GM18909 (cell line): ENCODE data around the gene IER5L.
"Not testable (repeated sequence)": the region's sequence is repeated elsewhere in the genome, so short reads cannot be mapped to it uniquely, and the experiment has no call there.

Experiments used
- ATAC-seq: cut with Tn5 transposase; IDR thresholded peaks from one replicate; pipeline ENCODE4 v1.9.1; 2021; ENCODE audit warnings: mild to moderate bottlenecking; ENCODE audit not compliant: unreplicated experiment, poor library complexity

IER5L gene

DNA sequence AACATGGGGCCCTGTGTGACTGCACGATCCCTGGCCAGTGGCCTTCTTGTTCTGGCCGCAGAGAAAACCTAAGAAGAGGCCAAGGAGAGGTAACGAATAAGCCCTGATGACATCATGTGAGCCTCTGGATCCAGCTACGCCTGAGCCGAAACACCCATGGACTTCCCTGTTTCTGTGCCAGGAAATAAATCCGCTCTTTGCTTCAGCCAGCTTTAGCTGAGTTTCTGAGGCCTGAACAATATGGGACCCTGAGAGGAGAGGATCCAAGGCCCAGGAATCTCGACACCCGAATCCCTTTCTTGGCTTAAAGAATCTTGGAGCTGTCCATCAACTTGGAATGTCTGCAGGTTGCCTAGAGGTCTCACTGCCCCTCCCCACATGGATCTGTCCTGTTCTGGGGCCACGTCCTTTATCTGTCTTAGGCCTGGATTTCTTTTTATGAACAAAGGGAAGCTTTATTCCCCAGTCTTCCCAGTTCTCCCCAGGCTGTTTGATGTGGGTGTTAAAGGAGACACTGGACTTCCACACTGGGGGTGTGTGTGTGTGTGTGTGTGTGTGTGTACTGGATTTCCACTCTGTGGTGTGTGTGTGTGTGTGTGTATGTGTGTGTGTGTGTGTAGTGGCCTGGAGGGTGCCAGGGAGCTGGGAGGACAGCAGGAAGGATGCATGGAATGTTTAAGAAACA, 13.7 kb downstream of the IER5L start:
- ATAC-seq: no peak

DNA sequence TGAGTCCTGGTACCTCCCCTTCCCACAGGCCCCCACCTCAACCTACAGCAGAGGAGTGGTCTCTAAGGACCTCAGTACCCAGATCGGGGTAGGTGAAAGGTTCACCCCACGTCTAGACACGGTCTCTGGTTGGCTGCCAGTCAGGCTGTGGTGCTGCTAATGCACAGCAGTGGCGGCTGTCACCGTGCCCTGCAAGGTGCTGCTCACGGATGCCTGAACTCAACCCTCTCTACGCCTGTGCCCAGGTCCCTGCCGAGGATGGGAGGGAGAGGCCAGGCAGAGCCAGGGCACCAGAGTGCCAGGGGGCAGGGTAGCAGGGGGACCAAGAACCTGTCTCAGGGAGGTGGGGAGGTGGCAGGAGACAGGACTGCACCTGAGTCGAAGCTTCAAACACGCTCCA, 14.3 kb downstream of the IER5L start:
- no peak for ATAC-seq

DNA sequence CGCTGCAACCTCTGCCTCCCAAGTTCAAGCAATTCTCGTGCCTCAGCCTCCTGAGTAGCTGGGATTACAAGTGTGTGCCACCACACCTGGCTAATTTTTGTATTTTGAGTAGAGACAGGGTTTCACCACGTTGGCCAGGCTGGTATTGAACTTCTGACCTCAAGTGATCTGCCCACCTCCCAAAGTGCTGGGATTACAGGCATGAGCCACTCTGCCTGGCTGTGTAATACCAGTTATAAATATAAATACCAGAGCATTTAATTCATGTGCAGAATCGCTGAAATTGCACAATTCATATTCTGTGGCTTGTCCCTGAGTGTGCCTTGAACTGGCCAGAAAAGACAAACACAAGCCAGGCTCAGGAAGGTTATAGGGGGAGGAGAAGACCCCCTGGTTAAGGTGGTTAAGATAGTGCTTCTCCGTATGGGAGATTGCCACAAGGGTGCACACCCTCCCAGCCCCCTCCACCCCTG, 14.8 kb downstream of the IER5L start:
- ATAC-seq: not testable (repeated sequence)

DNA sequence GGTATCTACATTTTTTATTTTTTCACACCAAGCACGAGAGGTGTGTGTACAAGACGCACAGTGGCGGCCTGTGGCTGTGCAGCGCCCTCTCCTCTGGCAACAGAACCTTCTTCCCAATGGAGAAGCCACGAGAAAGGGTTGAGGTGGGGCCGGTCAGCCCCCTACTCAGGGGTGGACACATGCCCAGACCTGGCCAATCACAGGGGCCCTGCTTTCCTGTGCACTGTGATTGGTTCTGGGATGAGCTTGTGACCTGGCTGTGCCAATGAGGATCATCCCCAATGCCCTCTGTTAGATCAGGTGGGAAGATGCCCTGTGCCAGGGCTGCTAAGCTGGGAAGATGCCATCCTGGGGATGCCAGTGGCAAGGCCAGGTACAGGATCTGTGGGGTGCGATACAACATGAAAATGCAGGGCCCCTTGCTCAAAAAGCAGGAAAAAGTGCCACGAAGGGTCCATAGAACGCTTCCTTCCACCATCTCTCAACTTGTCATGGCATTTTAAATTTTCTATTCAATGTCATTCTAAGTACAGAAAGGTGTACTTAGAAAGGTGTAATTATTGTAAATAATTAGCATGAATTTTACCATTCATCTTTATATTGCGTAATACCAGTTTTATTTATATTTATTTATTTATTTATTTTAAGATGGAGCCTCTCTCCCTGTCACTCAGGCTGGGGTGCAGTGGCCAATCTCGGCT, 15.4 kb downstream of the IER5L start:
- no peak for ATAC-seq

DNA sequence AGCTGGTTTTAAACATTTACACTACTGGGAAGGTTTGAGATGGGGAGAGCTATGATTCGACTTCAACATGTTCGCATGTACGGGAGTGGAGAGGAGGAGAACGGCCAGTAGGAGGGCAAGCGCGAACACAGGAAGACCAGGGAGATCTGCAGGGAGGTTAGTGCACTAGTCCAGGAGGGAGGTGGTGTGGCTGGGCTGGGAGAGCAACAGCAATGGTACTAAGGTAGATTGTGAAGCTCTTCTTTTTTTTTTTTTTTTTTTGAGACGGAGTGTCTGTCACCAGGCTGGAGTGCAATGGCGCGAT, 16.6 kb downstream of the IER5L start:
- ATAC-seq: no peak

DNA sequence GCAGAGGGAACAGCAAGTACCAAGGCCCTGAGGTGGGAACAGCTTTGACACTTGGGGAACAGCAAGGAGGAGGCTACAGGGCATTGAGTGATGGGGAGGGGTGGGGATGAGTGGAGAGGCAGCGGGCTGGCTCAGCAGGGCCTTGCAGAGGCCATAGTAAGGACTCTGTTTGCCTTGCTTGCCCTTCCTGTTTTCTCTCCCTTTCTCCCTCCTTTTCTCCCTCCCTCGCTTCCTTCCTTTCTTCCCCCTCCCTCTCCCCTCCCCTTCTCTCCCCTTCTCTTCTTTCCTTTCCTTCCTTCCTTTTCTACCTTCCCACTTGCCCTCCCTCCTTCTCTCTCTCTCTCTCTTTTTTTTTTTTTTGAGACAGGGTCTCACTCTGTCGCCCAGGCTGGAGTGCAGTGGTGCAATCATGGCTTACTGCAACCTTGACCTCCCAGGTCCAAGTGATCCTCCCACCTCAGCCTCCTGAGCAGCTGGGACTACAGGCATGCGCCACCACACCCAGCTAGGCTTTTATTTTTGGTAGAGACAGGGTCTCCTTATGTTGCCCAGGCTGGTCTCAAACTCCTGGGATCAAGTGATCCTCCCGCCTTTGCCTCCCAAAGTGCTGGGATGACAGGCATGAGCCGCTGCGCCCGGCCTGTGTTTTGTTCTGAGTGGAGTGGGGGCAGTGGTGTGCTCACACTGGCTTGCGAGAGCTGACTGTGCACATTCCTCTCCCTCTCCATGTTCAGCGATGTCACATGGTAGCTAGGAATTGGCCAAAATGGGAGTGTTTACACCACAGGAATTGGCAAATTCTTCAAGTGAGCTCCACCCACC, 17.1 kb downstream of the IER5L start:
- ATAC-seq: no peak

DNA sequence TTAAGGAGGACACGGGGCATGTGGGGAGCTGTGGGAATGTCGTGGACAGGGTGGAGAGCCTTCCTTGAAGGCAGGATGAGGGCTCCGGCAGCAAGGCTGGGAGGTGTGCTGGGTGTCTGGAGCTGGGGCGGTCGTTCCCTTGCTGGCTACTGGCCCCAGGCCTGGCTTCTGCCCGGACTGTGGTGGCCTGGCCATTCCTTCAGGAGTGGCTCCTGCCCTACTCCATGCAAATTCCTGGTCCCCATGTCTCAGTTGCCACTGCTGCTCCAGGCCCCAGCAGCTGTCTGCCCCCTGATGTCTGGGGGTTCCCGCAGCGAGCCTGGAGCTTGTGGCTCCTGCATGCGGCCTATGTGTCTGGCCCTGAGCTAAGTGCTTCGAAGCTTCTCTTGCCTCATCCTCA, 21.9 kb downstream of the IER5L start:
- ATAC-seq: no peak

DNA sequence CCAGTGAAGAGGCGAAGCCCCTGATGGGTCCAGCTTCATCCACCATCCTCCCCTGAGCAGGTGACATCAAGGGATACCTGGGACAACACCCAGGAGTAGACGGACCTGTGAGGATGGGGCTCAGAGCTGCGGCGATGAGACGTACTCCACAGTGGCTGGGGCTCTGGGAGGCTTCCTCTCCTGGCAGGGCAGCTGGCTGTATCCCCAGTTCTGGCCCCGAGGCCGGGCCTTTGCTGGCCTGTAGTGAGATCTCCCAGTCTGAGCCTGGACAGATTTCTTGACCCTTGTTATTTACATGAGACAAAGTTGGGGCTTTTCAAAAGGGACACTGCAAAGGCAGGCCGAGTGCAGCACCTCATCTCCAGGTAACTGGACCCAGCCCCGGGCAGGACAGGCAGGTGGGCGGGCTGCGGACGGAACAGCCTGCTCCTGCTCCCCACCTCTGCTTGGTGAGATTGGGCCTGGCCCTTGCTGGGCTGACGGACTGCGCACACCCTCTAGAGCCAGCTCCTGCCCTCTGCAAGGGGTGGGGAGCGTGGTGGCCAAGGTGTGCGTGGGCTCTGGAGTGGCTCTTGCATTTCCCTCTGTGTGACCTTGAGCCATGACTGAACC, 23.1 kb downstream of the IER5L start:
- no peak for ATAC-seq

DNA sequence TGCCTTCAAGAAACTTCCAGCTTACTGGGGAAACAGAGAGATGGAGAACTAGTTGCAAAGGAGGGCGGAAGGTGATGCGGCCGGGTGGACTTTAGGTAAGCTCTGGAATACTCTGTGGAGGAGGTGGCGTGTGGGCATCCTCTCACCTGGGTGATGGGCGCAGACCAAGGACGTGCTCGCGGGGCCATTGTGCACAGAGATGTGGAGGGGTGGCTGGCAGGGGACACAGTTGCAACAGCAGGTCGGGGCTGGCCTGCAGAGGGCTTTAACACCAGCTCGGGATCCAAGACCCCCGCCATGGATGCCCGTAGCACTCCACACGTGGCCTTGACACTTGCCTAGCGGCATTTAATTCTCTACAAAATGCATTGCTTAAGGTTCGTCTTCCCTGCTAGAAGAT, 26.6 kb downstream of the IER5L start:
- ATAC-seq: no peak

DNA sequence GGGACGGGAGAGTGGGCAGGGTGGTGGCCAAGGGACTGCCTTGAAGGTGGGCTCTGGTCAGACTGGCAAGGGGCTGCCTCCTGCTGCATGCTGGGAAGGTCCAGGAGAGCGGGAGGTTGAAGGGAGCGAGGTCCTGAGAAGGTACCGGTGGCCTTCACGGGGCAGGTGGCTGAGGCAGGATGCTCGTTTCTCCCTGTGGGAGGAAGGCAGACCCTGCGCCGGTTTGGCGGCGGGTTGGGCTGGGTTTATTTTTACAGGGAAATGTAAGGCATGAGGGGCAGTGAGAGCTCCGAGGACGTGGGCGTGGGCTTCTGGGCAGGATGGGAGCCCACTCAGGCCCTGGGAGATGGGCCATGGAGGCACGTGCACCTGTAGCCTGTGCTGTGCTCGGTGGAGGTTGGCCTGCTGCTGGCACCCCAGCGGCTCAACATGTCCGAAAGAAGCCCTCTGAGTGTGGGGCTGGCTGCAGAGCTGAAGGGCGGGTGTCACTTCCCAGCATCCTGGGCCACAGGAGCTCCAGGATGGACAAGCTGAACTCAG, 27.3 kb downstream of the IER5L start:
- no peak for ATAC-seq

DNA sequence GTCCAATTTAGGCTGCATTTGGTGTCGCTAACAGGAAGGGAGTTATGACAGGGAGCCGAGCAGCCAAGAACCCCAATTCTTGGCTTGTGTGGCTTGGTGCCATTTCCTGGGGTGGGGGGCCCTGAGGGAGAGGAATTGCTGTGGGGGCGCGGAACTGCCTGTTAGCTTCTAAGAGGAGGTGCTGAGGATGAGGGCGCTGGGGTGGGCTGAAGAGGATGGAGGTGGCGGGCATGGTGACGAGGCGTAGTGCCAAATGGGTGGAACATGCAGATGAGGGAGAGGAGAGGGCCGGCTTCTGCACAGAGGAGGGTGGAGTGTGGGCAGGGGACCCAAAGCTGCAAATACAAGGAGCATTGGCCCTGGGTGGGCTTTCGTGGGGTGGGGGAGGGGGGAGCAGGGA, 27.9 kb downstream of the IER5L start:
- no peak for ATAC-seq

DNA sequence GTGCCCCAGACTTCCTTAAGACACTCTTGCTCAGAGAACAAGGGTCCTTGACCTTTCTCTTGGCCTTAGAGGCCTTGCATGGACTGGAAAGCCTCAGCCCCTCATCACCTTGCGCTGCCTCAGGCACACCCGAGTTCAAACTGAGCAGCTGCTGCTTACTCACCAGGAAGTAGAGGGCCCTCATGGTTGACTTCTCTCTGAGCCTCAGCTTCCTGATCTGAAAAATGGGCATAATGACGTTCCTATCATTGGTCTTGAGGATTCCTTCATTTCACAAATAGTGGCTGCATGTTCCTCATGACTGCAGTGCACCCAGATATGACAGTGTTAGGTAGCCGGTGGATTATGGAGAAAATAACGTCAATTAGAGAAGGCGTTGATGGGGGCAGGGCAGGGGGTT, 28.6 kb downstream of the IER5L start:
- ATAC-seq: no peak

DNA sequence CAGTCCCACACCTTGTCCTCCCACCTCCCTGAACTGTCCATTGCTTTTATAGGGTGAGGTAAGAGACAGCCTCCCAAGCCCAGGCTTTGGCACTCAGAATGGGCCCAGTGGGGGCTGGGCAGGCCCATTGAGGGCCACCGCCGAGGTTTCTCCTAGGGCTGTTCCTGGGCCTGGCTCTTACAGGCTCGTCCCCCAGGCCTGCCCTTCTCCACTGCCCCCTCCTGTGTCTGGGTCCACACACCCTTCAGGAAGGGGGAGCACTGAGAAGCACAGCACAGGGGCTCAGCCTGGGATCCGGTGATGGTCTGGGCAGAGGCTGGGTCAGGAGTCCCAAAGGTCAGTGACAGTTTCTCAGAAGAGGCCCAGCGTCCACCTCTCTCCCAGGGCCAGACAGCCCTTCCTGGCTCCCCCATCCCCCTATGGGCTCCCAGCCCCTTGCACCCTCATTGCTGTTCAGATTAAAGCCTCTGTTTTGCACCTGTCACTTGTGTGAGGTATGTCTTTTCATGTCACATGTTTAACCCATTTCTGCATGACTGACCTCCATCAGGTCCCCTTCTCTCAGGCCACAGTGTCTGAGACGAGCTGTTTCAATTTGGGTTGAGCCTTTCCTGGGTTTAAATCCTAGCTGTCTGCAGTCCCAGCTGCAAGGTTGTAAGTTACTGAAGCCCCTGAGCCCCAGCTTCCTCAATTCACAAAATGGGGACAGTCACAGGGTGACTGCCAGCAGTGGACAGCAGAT, 29.4 kb downstream of the IER5L start:
- ATAC-seq: no peak

DNA sequence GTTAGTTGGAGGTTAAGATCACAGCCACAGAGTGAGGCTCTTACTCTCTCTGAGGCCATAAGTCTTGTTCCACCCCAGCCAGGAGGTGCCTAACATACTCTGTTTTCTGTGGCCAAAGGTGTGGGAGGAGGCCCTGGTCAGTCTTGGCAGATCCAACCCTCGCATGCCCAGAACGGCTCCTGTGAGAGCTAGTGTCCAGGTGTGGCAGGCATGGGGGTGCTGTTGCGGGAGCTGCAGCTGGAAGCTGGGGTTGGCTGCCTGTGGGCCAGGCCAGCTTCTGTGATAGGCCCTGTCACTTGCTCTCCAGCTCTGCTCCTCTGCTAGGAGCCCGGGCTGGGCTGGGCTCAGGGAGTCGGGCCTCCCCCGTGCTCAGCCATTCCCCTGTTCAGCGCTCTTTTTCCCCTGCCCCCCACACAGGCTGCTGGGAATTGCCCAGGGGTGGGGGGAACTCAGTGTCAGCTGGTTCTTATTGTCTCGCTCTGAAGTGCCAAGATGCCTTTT, 31.6 kb downstream of the IER5L start:
- no peak for ATAC-seq

DNA sequence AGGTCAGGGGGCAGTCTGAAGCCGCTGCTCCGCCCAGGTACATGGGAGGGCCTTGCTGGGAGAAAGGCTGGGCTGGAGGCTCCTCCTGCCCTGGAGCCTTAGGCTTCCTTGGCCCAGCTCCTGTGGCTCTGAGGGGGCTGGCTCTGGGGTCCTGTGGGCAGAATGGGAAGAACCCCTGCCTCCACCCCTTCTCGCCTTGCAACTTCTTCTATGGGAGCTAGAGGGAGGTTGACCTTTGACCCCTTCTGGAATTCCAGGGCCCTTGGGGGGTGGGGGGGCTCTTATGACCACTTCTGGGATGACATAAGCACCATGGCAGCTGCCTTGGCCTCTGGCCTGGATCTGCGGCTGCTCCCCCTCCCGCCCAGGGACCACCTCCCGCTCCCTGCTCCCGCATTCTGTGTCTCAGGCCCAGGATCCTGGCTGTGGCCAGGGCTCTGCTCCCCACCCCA, 32.2 kb downstream of the IER5L start:
- ATAC-seq: no peak

DNA sequence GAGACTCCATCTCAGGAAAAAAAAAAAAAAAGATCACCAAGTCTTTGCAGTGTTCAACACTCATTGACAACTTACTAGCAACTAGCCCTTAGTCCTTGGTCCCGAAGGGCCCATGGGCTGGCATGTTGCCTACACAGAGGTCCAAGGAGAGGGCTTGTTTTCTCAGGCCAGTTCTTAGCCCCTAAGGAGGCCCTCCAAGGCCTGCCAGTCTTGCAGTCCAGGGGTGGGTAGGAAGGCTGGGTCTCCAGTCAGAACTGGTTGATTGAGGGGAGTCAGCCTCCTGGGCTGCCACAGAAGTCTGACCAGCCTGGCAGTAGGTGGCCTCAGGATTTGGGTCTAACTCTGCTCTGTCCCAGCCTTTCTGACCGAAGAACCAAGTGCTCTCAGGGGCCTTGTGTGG, 32.7 kb downstream of the IER5L start:
- no peak for ATAC-seq

DNA sequence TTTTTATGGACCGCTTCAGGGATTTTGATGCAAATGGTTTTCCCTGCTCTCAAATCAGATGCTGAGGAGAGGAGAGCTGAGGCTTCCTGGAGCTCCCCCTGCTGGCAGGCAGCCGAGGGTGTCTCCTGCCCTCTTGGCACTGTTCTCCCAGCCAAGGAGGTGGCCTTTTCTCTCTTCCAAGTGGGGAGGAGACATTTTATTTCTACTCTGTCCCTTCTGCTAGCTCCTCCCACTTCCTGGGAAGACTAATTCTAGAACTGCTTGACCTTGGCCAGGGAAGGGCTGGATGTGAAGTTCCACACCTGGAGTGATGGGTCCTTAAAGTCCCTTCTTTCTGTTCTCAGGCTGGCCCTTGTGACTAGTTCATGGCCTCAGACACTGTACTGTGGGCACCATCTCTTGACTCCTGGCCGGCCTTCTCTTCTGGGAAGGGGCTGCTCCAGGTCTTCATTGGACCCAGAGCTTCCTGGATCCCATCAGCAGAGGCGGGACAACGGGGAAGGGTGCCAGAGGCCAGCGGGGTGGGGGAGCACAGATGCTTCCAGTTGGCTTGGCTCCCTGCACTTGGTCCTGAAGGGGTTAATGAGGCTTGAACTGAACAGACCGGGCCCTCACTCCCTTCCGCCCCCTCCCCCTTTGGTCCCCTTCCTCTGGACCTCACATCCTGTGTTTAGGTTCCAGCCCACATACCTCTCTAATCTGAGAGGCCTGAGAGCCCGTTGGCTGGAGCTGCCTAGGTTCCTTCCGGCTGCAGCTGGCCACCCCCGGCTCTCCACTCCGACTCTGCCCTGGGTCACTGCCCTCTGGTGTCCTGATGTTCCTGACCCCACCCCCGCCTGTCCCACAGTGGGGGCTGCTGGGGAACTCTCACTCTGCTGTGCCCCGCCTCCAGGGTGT, 34.8 kb downstream of the IER5L start:
- ATAC-seq: no peak

DNA sequence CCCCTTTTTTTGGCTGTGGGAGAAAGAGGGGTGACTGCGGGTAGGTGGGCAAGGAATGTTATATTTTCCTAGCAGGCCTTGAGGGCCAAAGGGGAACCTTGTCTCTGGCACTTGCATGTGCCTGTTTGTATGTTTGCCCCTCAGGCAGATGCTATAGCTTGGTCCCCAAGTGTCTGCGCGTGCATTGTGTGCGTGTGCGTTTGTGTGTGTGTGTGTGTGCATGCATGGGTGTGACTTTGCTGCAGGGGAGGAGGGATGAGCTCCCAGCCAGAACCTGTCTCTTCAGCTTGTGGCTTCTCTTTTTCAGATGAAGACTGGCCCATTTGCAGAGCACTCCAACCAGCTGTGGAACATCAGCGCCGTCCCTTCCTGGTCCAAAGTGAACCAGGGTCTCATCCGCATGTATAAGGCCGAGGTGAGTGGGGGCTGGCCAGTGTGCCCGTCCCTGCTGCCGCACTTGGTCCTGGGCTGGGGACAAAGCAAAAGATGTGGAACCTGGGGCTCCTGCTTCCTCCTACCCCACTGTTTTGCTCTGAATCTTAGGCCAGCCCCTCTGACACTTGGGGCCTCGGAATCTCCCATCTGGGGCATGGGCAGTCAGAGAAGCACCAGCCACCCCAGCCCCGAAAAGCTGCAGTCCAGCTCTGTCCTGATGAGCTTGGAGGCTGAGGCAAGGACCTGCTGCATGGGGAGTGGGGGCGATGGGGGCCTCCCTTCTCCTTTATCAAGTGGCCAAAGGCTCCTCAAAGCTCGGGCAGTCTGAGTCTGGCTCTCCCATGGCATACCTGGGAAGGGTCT, 35.7 kb downstream of the IER5L start:
- ATAC-seq: no peak
